Adrenal gland (tissue), 12 donors: ENCODE measurements around the gene KLF17. TPM values are rescaled to one million over a fixed set of nuclear protein-coding genes. Genes with fewer than 3 reads are reported as not detected.

Experiments used
- DNase-seq, 7 donors: peaks; one replicate each; pipeline ENCODE4 v3.0.0-alpha.2; 2019 to 2020
- H3K27ac ChIP-seq, 5 donors: fragments of 200-600 bp; sonication (generic) in 4 of 5; 1 replicate in 3 of 5; 2 replicates in 2 of 5; pipeline versions ENCODE4 v1.5.1 to v1.8.0; 2016 to 2020; ENCODE audit warnings: mild to moderate bottlenecking in 1 of 5
- H3K27me3 ChIP-seq: fragments of 200-600 bp; 2 replicates; pipeline ENCODE4 v1.8.0; 2021
- H3K36me3 ChIP-seq, 2 donors: fragments of 200-600 bp; replicated peaks in 1 of 2; 1 replicate in 1 of 2; 2 replicates in 1 of 2; pipeline versions ENCODE4 v1.5.1 to v1.8.0; 2018 to 2022
- H3K4me1 ChIP-seq, 2 donors: fragments of 200-600 bp; replicated peaks in 1 of 2; 1 replicate in 1 of 2; 2 replicates in 1 of 2; pipeline versions ENCODE4 v1.5.1 to v1.8.0; 2018 to 2021
- H3K4me3 ChIP-seq, 4 donors: fragments of 200-600 bp; sonication (generic) in 3 of 4; one replicate each; pipeline ENCODE4 v1.5.1; 2016 to 2018
- H3K9me3 ChIP-seq, 3 donors: fragments of 200-600 bp; sonication (generic) in 1 of 3; replicated peaks in 1 of 3; 1 replicate in 2 of 3; 2 replicates in 1 of 3; pipeline versions ENCODE4 v1.5.1 to v1.8.0; 2016 to 2021
- POLR2A ChIP-seq, 2 donors: fragments of 450-650 bp; IDR thresholded peaks; one replicate each; pipeline ENCODE4 v1.6.1; 2017; ENCODE audit warnings: antibody characterized with exemption in 2 of 2, mild to moderate bottlenecking in 2 of 2, moderate library complexity in 1 of 2
- WGBS, 4 donors: extraction: QIAGEN DNeasy Blood & Tissue Kit in 2 of 4; methylation state at CpG; one replicate each; pipeline versions ENCODE4 v1.1.5 to v1.1.7; 2013 to 2017; 5-methylcytosine and 5-hydroxymethylcytosine counted together
- intact Hi-C, 2 donors: fragments of 100-400 bp; cut with DNase I; formaldehyde crosslinking; loops; one replicate each; pipeline versions ENCODE4 v1.14.1 to v1.15.0; 2022 to 2023
- polyA plus RNA-seq, 3 donors: library from polyadenylated mRNA; stranded (reverse); fragments of 200-250 nt in 2 of 3; fragments of 350-450 nt in 1 of 3; fragmentation: Illumina TruSeq in 1 of 3; extraction: RNeasy Lipid Tissue Mini Kit (QIAGEN cat#74804) in 1 of 3; gene quantifications; one replicate each; pipeline ENCODE4 v1.2.3, GENCODE V29; 2013 to 2014
- total RNA-seq, 9 donors: library from RNA; depleted of rRNA in 4 of 9; stranded (reverse); fragments of >200 nt in 4 of 9; fragments of 120-200 nt in 1 of 9; fragmentation: NEBNext Ultra II Directional in 1 of 9; extraction: Animal tissue kit (Norgen Biotek cat#: 25700) in 1 of 9; gene quantifications; one replicate each; pipeline versions ENCODE4 v1.1.0 to v1.2.4, GENCODE V29; 2013 to 2023
- TF ChIP-seq, protein P1 (sequence below), 6 experiments: fragments of 450-650 bp in 4 of 6; fragments of 200-600 bp in 2 of 6; sonication (generic) in 1 of 6; IDR thresholded peaks; 1 replicate in 5 of 6; 2 replicates in 1 of 6; pipeline versions ENCODE4 v1.5.1 to v1.8.0; 2016 to 2021; ENCODE audit warnings: antibody characterized with exemption in 6 of 6, mild to moderate bottlenecking in 2 of 6, moderate library complexity in 1 of 6
- donor health status: healthy with polysubstance abuse.
- donor health status: Bipolar disorder and iron deficiency.
- donor health status: DM: yes; HTN: yes; CAD: no.
- donor health status: DM: no; HTN: no; CAD: no.
- donor health status: DM: no; HTN: no; CAD: no.
- donor health status: DM: yes; HTN: yes; CAD: no.

The KLF17 gene
- total and polyA plus RNA-seq, 12 donors: 0.14 to 4.6 (median 0.78) TPM; not detected in 1

DNA sequence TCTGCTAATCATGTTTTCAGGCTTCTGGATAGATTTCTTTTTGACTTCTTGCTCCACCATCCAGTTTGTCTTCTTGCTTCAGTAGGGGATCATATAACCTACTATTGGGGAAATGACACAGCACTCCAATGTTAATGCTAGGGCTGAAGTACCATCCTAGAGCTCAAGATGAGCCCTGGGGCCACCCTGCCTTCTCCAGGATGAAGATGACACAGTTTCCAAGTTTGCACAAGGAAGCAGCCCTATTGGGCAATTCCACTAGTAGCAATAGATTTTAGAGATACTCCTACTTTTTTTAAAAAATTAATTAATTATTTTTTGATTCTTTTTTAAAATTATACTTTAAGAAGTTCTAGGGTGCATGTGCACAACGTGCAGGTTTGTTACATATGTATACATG lies 34.1 kb downstream of the KLF17 start:
- TF ChIP-seq, protein P1, sequence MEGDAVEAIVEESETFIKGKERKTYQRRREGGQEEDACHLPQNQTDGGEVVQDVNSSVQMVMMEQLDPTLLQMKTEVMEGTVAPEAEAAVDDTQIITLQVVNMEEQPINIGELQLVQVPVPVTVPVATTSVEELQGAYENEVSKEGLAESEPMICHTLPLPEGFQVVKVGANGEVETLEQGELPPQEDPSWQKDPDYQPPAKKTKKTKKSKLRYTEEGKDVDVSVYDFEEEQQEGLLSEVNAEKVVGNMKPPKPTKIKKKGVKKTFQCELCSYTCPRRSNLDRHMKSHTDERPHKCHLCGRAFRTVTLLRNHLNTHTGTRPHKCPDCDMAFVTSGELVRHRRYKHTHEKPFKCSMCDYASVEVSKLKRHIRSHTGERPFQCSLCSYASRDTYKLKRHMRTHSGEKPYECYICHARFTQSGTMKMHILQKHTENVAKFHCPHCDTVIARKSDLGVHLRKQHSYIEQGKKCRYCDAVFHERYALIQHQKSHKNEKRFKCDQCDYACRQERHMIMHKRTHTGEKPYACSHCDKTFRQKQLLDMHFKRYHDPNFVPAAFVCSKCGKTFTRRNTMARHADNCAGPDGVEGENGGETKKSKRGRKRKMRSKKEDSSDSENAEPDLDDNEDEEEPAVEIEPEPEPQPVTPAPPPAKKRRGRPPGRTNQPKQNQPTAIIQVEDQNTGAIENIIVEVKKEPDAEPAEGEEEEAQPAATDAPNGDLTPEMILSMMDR (IDR thresholded peaks at IDR 0.05): no peak
- TF ChIP-seq POLR2A (IDR thresholded peaks at IDR 0.05): no peak
- DNase-seq: no peak
- intact Hi-C loops: no loop called here

GRCh38 chr1:44154049-44154448 lies 35.4 kb downstream of the KLF17 start:
- Histone ChIP-seq H3K4me1 (no peaks in the 10 kb centered on the region), H3K9me3 (no peaks in the 10 kb centered on the region), H3K4me3 (no peak overlapping the region), H3K27ac (no peak overlapping the region), H3K36me3 (no peaks in the 10 kb centered on the region), H3K27me3 (no peaks in the 10 kb centered on the region)
- TF ChIP-seq, protein P1 (IDR thresholded peaks at IDR 0.05): no peak
- TF ChIP-seq POLR2A (IDR thresholded peaks at IDR 0.05): no peak
- intact Hi-C loops: no loop called here
- WGBS, 4 donors: 83 to 95% (median 86%) methylated on average over 3 of the region's 3 CpGs
- no peak for DNase-seq

More for the DNA sequence above, 34.1 kb downstream of the KLF17 start:
- Histone ChIP-seq H3K9me3 (no peaks in the 10 kb centered on the region), H3K36me3 (no peaks in the 10 kb centered on the region), H3K27me3 (no peaks in the 10 kb centered on the region), H3K4me3 (no peak overlapping the region), H3K27ac (no peak overlapping the region), H3K4me1 (no peaks in the 10 kb centered on the region)
- 72 to 85% (median 78%) methylated on average over 1 of the region's 1 CpG for WGBS, 4 donors

DNA sequence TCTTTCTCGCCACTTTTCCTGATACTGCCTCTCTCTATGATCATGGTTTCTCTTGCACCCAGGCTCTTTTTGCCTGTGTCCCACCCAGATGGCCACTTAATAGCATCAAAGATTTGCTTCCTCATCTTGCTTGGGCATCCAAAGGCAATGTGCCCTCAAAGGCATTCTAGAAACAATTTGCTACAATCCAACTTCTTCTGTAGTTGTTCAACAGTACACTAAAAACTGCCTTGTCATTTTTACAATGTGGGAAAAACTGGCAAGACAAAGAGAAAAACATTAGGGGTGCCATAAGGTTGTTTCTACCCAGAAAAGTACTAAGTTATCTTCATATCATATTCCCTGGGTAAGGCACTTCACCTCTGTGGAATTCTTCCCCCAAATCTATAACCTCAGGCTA lies 39.3 kb downstream of the KLF17 start:
- intact Hi-C loops: no loop called here
- WGBS, 4 donors: 90 to 97% (median 91%) methylated on average over 1 of the region's 1 CpG
- Histone ChIP-seq H3K4me3 (no peak overlapping the region), H3K36me3 (no peaks in the 10 kb centered on the region), H3K9me3 (no peaks in the 10 kb centered on the region), H3K4me1 (no peaks in the 10 kb centered on the region), H3K27me3 (no peaks in the 10 kb centered on the region), H3K27ac (no peak overlapping the region)
- no peak for DNase-seq
- TF ChIP-seq, protein P1 (IDR thresholded peaks at IDR 0.05): no peak
- no peak for TF ChIP-seq POLR2A (IDR thresholded peaks at IDR 0.05)

- TF ChIP-seq, protein P1 (IDR thresholded peaks at IDR 0.05): no peak
- TF ChIP-seq POLR2A (IDR thresholded peaks at IDR 0.05): no peak
- intact Hi-C loops: no loop called here
- no peak overlapping the region for H3K4me3 ChIP-seq
- no peaks in the 10 kb centered on the region for H3K36me3 ChIP-seq
- DNase-seq: no peak
- H3K27me3 ChIP-seq: no peaks in the 10 kb centered on the region
- H3K9me3 ChIP-seq: no peaks in the 10 kb centered on the region
- no peak overlapping the region for H3K27ac ChIP-seq
- H3K4me1 ChIP-seq: no peaks in the 10 kb centered on the region
Observed at GRCh38 chr1:44158871-44159270, 40.2 kb downstream of the KLF17 start.
